GM23338 (cell line): Measurements from ENCODE around the gene GPR26. TPM values are rescaled to one million over a fixed set of nuclear protein-coding genes. Genes with fewer than 3 reads are reported as not detected.

Experiments
- ATAC-seq: fragments of 200-7000 bp; cut with Tn5 transposase; 3 replicates; pipeline ENCODE4 v1.9.1; 2020
- DNase-seq: peaks from one replicate; pipeline ENCODE4 v3.0.0-alpha.2; 2015; ENCODE audit warnings: low spot score
- H2AFZ ChIP-seq: fragments of 200-600 bp; sonication (generic); 2 replicates; pipeline ENCODE4 v1.8.0; 2016; ENCODE audit warnings: antibody characterized with exemption, mild to moderate bottlenecking, moderate library complexity
- H3F3A ChIP-seq: fragments of 200-600 bp; sonication (generic); replicated peaks from 2 replicates; pipeline ENCODE4 v1.8.0; 2017; ENCODE audit warnings: antibody characterized with exemption, mixed run types, low read depth
- H3K27ac ChIP-seq: fragments of 200-600 bp; sonication (generic); 2 replicates; pipeline ENCODE4 v1.6.1; 2016; ENCODE audit warnings: low read depth
- H3K27me3 ChIP-seq: fragments of 200-600 bp; sonication (generic); 2 replicates; pipeline ENCODE4 v1.8.0; 2016; ENCODE audit warnings: mild to moderate bottlenecking, mixed run types, moderate library complexity; ENCODE audit not compliant: insufficient read depth
- H3K36me3 ChIP-seq: fragments of 200-600 bp; sonication (generic); 2 replicates; pipeline ENCODE4 v1.8.0; 2016; ENCODE audit warnings: mild to moderate bottlenecking; ENCODE audit not compliant: insufficient read depth
- H3K4me1 ChIP-seq: fragments of 200-600 bp; sonication (generic); 2 replicates; pipeline ENCODE4 v1.8.0; 2016; ENCODE audit warnings: mild to moderate bottlenecking, moderate library complexity; ENCODE audit not compliant: insufficient read depth
- H3K4me2 ChIP-seq: fragments of 200-600 bp; sonication (generic); 2 replicates; pipeline ENCODE4 v1.7.1; 2017; ENCODE audit warnings: mixed run types
- H3K4me3 ChIP-seq: fragments of 200-600 bp; sonication (generic); 2 replicates; pipeline ENCODE4 v1.6.1; 2016; ENCODE audit warnings: mixed run types
- H3K79me2 ChIP-seq: fragments of 200-600 bp; sonication (generic); replicated peaks from 2 replicates; pipeline ENCODE4 v1.8.0; 2017; ENCODE audit warnings: mild to moderate bottlenecking; ENCODE audit not compliant: insufficient read depth
- H3K9me2 ChIP-seq: fragments of 200-600 bp; sonication (generic); 2 replicates; pipeline ENCODE4 v1.8.0; 2017; ENCODE audit not compliant: insufficient read depth
- H4K20me1 ChIP-seq: fragments of 200-600 bp; sonication (generic); replicated peaks from 2 replicates; pipeline ENCODE4 v1.8.0; 2017; ENCODE audit warnings: mild to moderate bottlenecking; ENCODE audit not compliant: insufficient read depth
- H3K27ac Mint-ChIP-seq: 2 replicates; pipeline ENCODE4 v1.8.0; 2020; ENCODE audit warnings: inconsistent platforms, mild to moderate bottlenecking, moderate library complexity, mixed read lengths
- H3K27me3 Mint-ChIP-seq: 3 replicates; pipeline ENCODE4 v1.8.0; 2022; ENCODE audit warnings: low read depth, mild to moderate bottlenecking, moderate library complexity, mixed read lengths, inconsistent platforms; ENCODE audit not compliant: insufficient read depth, poor library complexity
- H3K36me3 Mint-ChIP-seq: 3 replicates; pipeline ENCODE4 v1.8.0; 2021; ENCODE audit warnings: low read depth, mild to moderate bottlenecking, inconsistent platforms, moderate library complexity, mixed read lengths
- H3K4me1 Mint-ChIP-seq: 3 replicates; pipeline ENCODE4 v1.8.0; 2020; ENCODE audit warnings: mild to moderate bottlenecking, inconsistent platforms, mixed read lengths
- H3K4me3 Mint-ChIP-seq: 3 replicates; pipeline ENCODE4 v1.8.0; 2021; ENCODE audit warnings: moderate library complexity, mild to moderate bottlenecking, inconsistent platforms, mixed read lengths
- H3K9me3 Mint-ChIP-seq: 3 replicates; pipeline ENCODE4 v1.8.0; 2020; ENCODE audit warnings: moderate library complexity, mild to moderate bottlenecking, inconsistent platforms, mixed read lengths
- JUNB ChIP-seq: IDR thresholded peaks from one replicate; pipeline ENCODE4 v1.6.1; 2016; ENCODE audit warnings: antibody characterized with exemption; ENCODE audit not compliant: unreplicated experiment
- NANOG ChIP-seq: IDR thresholded peaks from 2 replicates; pipeline ENCODE4 v1.6.1; 2016; ENCODE audit warnings: antibody characterized with exemption, borderline replicate concordance
- ZNF114 ChIP-seq: fragments of 250-450 bp; sonication (Bioruptor Pico); IDR thresholded peaks from 2 replicates; pipeline ENCODE4 v1.5.0; 2020; ENCODE audit warnings: mild to moderate bottlenecking, moderate library complexity
- ZNF462 ChIP-seq: fragments of 250-450 bp; sonication (Bioruptor Pico); IDR thresholded peaks from 2 replicates; pipeline ENCODE4 v1.5.0; 2020; ENCODE audit warnings: mild to moderate bottlenecking, moderate library complexity
- polyA plus RNA-seq: library from polyadenylated mRNA; unstranded; fragments of >200 nt; fragmentation: Nextera tagmentation; extraction: Ambion mirVana; gene quantifications from 2 replicates; pipeline ENCODE4 v1.2.1, GENCODE V29; 2016
- total RNA-seq: library from RNA; depleted of rRNA; stranded (reverse); fragments of >200 nt; shearing (Covaris generic); gene quantifications from 2 replicates; pipeline ENCODE4 v1.2.3, GENCODE V29; 2014
- TF ChIP-seq, protein P1 (sequence below): IDR thresholded peaks from 2 replicates; pipeline ENCODE4 v1.6.1; 2016; ENCODE audit warnings: antibody characterized with exemption

GPR26 gene
- total and polyA plus RNA-seq, 2 experiments from 2014 or later = 0.06 to 0.07 TPM

- TF ChIP-seq ZNF462 (CRISPR knock-in tag) = no peak
These were observed 15.1 kb downstream of the GPR26 start (continued) for GRCh38 chr10:123681285-123681684.

GRCh38 chr10:123682477-123682876, 16.3 kb downstream of the GPR26 start:
- Histone ChIP-seq H3K4me1 (no peaks in the 10 kb centered on the region), H3F3A (no peaks in the 10 kb centered on the region), H3K4me3 (no peak overlapping the region), H3K9me2 (no peaks in the 10 kb centered on the region), H3K4me2 (no peak overlapping the region), H4K20me1 (no peaks in the 10 kb centered on the region), H3K79me2 (no peaks in the 10 kb centered on the region), H2AFZ (no peak overlapping the region), H3K27ac (no peak overlapping the region), H3K36me3 (no peaks in the 10 kb centered on the region), H3K27me3 (no peaks in the 10 kb centered on the region)
- Mint-ChIP-seq H3K4me3 (no peak overlapping the region), H3K4me1 (no peaks in the 10 kb centered on the region), H3K27me3 (peaks cover 5% of the 10 kb centered on the region), H3K36me3 (no peaks in the 10 kb centered on the region), H3K27ac (no peak overlapping the region), H3K9me3 (no peaks in the 10 kb centered on the region)
- no peak for TF ChIP-seq ZNF114 (CRISPR knock-in tag)
- no peak for TF ChIP-seq JUNB
- TF ChIP-seq NANOG = no peak
- TF ChIP-seq, protein P1, sequence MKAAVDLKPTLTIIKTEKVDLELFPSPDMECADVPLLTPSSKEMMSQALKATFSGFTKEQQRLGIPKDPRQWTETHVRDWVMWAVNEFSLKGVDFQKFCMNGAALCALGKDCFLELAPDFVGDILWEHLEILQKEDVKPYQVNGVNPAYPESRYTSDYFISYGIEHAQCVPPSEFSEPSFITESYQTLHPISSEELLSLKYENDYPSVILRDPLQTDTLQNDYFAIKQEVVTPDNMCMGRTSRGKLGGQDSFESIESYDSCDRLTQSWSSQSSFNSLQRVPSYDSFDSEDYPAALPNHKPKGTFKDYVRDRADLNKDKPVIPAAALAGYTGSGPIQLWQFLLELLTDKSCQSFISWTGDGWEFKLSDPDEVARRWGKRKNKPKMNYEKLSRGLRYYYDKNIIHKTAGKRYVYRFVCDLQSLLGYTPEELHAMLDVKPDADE = no peak
- DNase-seq = no peak
- ATAC-seq = no peak
